Uterus (tissue), 4 donors: ENCODE data around the gene CAMTA1. TPM values are rescaled to one million over a fixed set of nuclear protein-coding genes. Genes with fewer than 3 reads are reported as not detected.

ENCODE experiments used
- DNase-seq, 2 donors: peaks; one replicate each; pipeline ENCODE4 v3.0.0-alpha.2; 2019 to 2020
- H3K27ac ChIP-seq, 2 donors: fragments of 200-600 bp; sonication (generic); 1 replicate in 1 of 2; 2 replicates in 1 of 2; pipeline ENCODE4 v1.5.1; 2016 to 2018
- H3K27me3 ChIP-seq, 2 donors: fragments of 200-600 bp; sonication (generic); one replicate each; pipeline ENCODE4 v1.5.1; 2018 to 2019; ENCODE audit warnings: control low read depth in 1 of 2
- H3K36me3 ChIP-seq, 2 donors: fragments of 200-600 bp; sonication (generic); one replicate each; pipeline ENCODE4 v1.5.1; 2019; ENCODE audit warnings: control low read depth in 1 of 2
- H3K4me1 ChIP-seq, 2 donors: fragments of 200-600 bp; sonication (generic); one replicate each; pipeline ENCODE4 v1.5.1; 2018 to 2019; ENCODE audit warnings: control low read depth in 1 of 2
- H3K4me3 ChIP-seq, 2 donors: fragments of 200-600 bp; sonication (generic); 1 replicate in 1 of 2; 2 replicates in 1 of 2; pipeline ENCODE4 v1.5.1; 2018 to 2019; ENCODE audit warnings: mild to moderate bottlenecking in 1 of 2
- H3K9me3 ChIP-seq, 2 donors: fragments of 200-600 bp; sonication (generic); one replicate each; pipeline ENCODE4 v1.5.1; 2019; ENCODE audit warnings: control low read depth in 1 of 2
- POLR2A ChIP-seq, 2 donors: fragments of 450-650 bp; IDR thresholded peaks; one replicate each; pipeline ENCODE4 v1.6.1; 2016; ENCODE audit warnings: antibody characterized with exemption in 2 of 2, mild to moderate bottlenecking in 1 of 2, moderate library complexity in 1 of 2
- intact Hi-C: fragments of 100-400 bp; cut with DNase I; formaldehyde crosslinking; loops from one replicate; pipeline ENCODE4 v1.15.1; 2023; ENCODE audit warnings: low total_unique reads
- total RNA-seq, 4 donors: library from RNA; depleted of rRNA in 3 of 4; stranded (reverse); fragments of >200 nt in 3 of 4; gene quantifications; one replicate each; pipeline versions ENCODE4 v1.1.0 to v1.2.4, GENCODE V29; 2014 to 2023
- TF ChIP-seq, protein P1 (sequence below), 4 experiments: fragments of 200-600 bp in 2 of 4; fragments of 450-650 bp in 2 of 4; sonication (generic) in 2 of 4; IDR thresholded peaks; one replicate each; pipeline ENCODE4 v1.5.1; 2016 to 2019; ENCODE audit warnings: antibody characterized with exemption in 4 of 4, mild to moderate bottlenecking in 2 of 4, moderate library complexity in 1 of 4
- donor health status: DM: yes; HTN: yes; CAD: no.

CAMTA1 gene
- total RNA-seq, 4 donors from 2014 or later: 29.7 to 427 (median 64.8) TPM

DNA sequence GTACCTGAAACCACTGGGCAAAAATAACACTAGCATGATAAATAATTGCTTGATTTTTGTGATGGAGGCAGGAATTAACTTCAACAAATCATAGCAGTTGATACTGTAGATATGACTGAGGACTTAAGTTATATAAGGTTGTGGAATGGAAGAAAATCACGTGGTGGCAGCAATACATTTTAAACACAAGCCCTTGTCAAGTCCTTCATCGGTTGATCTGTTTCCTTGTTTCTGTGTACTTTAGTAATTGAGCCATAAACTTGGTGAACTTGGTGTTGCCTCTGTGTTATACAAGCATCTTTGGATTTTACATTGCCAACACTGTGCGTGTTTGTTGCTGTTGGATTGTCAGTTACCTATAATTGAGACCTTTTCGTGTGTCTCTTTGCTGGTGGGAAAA, 114.4 kb downstream of the CAMTA1 start:
- H3K4me3 ChIP-seq: no peak overlapping the region
- DNase-seq: no peak
- no peaks in the 10 kb centered on the region for H3K9me3 ChIP-seq
- no peaks in the 10 kb centered on the region for H3K36me3 ChIP-seq
- TF ChIP-seq, protein P1, sequence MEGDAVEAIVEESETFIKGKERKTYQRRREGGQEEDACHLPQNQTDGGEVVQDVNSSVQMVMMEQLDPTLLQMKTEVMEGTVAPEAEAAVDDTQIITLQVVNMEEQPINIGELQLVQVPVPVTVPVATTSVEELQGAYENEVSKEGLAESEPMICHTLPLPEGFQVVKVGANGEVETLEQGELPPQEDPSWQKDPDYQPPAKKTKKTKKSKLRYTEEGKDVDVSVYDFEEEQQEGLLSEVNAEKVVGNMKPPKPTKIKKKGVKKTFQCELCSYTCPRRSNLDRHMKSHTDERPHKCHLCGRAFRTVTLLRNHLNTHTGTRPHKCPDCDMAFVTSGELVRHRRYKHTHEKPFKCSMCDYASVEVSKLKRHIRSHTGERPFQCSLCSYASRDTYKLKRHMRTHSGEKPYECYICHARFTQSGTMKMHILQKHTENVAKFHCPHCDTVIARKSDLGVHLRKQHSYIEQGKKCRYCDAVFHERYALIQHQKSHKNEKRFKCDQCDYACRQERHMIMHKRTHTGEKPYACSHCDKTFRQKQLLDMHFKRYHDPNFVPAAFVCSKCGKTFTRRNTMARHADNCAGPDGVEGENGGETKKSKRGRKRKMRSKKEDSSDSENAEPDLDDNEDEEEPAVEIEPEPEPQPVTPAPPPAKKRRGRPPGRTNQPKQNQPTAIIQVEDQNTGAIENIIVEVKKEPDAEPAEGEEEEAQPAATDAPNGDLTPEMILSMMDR (IDR thresholded peaks at IDR 0.05): no peak
- TF ChIP-seq POLR2A (IDR thresholded peaks at IDR 0.05): no peak
- no peaks in the 10 kb centered on the region for H3K4me1 ChIP-seq
- intact Hi-C loops: no loop called here
- H3K27me3 ChIP-seq: no peaks in the 10 kb centered on the region
- H3K27ac ChIP-seq: no peak overlapping the region

DNA sequence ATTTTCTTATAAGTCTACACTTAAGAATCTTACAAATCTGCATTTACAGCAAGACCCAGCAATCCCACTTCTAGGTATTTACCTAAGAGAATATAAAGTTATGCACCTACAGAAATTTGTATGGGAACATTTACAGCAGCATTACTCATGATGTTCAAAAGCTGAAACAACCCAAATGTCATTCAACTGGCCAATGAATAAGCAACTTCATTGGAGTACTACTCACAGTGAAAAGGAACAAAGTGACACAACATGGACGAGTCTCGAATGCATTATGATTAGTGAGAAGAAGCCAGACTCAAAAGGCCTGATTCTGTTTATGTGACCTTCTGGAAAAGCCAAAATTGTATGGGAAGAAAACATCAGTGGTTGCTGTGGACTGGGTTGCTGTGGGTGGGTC, 116.9 kb downstream of the CAMTA1 start:
- Histone ChIP-seq H3K27ac (no peak overlapping the region), H3K4me3 (no peak overlapping the region), H3K4me1 (no peaks in the 10 kb centered on the region), H3K9me3 (no peaks in the 10 kb centered on the region), H3K27me3 (no peaks in the 10 kb centered on the region), H3K36me3 (no peaks in the 10 kb centered on the region)
- TF ChIP-seq, protein P1 (IDR thresholded peaks at IDR 0.05): no peak
- TF ChIP-seq POLR2A (IDR thresholded peaks at IDR 0.05): no peak
- no peak for DNase-seq
- intact Hi-C loops: no loop called here

DNA sequence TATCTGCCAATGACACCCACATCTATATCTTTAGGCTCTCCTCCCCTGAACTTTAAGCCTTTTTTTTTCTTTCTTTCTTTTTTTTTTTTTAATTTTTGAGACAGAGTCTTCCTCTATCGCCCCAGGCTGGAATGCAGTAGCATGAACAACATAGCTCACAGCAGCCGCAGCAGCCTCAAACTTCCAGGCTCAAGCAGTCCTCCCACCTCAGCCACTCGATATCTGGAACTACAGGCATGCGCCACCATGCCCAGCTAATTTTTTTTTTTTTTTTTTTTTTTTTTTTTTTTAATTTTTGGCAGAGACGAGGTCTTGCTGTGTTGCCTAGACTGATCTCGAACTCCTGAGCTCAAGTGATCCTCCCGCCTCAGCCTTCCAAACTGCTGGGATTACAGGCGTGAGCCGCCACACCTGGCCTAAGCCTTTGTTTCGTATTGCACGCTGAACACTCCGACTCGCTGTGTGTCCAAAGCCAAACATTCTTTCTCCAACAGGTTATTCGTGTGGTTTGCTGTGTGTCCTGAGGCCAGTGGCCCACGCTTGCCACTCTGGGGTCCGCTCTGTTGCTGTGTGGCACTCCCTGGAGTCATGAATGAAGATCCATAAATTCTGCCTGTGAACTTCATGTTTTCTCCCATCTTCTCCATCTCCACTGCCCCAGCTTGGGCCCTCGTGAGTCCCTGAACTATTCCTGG, 119.4 kb downstream of the CAMTA1 start:
- TF ChIP-seq, protein P1 (IDR thresholded peaks at IDR 0.05): no peak
- TF ChIP-seq POLR2A (IDR thresholded peaks at IDR 0.05): no peak
- no peaks in the 10 kb centered on the region for H3K27me3 ChIP-seq
- no peak for DNase-seq

DNA sequence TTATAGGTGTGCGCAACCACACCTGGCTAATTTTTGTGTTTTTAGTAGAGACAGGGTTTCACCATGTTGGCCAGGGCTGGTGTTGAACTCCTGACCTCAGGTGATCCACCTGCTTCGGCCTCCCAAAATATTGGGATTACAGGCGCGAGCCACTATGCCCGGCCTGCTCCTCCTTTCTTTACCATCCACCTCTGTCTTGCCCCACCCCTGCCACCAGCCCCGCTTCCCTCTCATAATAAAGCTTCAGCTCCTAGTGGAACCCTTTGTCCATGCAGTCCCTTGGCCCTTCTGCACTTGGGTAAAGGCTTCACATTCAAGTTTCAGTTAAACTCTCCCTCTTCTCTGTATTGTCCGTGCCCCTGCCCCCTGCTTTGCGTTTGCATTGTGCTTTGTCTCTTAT, 120.1 kb downstream of the CAMTA1 start:
- H3K27ac ChIP-seq: no peak overlapping the region
- intact Hi-C loops: no loop called here
- H3K4me3 ChIP-seq: no peak overlapping the region
- H3K4me1 ChIP-seq: no peaks in the 10 kb centered on the region
- H3K27me3 ChIP-seq: no peaks in the 10 kb centered on the region
- H3K9me3 ChIP-seq: no peaks in the 10 kb centered on the region
- H3K36me3 ChIP-seq: no peaks in the 10 kb centered on the region
- TF ChIP-seq POLR2A (IDR thresholded peaks at IDR 0.05): no peak
- TF ChIP-seq, protein P1 (IDR thresholded peaks at IDR 0.05): no peak
- DNase-seq: no peak

More for the DNA sequence above, 119.4 kb downstream of the CAMTA1 start:
- no peak overlapping the region for H3K27ac ChIP-seq
- H3K4me3 ChIP-seq: no peak overlapping the region
- H3K9me3 ChIP-seq: no peaks in the 10 kb centered on the region
- no peaks in the 10 kb centered on the region for H3K36me3 ChIP-seq
- H3K4me1 ChIP-seq: no peaks in the 10 kb centered on the region
- intact Hi-C loops: no loop called here

DNA sequence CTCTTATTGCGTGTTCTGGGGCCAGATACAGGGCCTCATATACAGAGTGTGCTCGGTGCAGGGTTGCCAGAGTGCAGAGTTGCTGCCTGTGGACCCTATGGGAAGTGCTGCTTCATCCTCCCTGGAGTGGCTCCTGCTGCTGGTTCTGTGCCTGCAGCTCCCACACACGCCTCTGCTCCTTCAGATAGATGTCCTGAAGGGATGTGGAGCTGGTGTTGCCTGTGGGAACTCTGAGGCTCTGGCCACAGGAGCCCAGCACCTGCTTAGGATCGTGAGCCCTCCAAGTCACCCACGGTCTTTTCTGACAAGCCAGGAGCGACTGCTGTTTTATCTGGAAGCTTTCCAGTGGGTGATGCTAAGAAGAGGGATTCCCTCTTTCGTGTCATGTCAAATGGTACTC, 120.5 kb downstream of the CAMTA1 start:
- no peak for TF ChIP-seq POLR2A (IDR thresholded peaks at IDR 0.05)
- TF ChIP-seq, protein P1 (IDR thresholded peaks at IDR 0.05): no peak
- H3K36me3 ChIP-seq: no peaks in the 10 kb centered on the region
- H3K9me3 ChIP-seq: no peaks in the 10 kb centered on the region
- no peak overlapping the region for H3K4me3 ChIP-seq
- H3K27me3 ChIP-seq: no peaks in the 10 kb centered on the region
- no peak for DNase-seq
- intact Hi-C loops: no loop called here
- no peaks in the 10 kb centered on the region for H3K4me1 ChIP-seq
- no peak overlapping the region for H3K27ac ChIP-seq
